Activated CD4-positive, alpha-beta T cell treated with anti-CD3 and anti-CD28 coated beads, Interleukin-2, amount 50 U/mL, for 24 hours (primary cell): Measurements from ENCODE around the gene FGF19.
"Not testable (repeated sequence)": the region's sequence is repeated elsewhere in the genome, so short reads cannot be mapped to it uniquely, and the experiment has no call there.

Experiments
- DNase-seq, 2 donors: peaks; one replicate each; pipeline ENCODE4 v3.0.0-alpha.2; 2020; ENCODE audit warnings: low read depth in 1 of 2, low spot score in 1 of 2

The FGF19 gene

DNA sequence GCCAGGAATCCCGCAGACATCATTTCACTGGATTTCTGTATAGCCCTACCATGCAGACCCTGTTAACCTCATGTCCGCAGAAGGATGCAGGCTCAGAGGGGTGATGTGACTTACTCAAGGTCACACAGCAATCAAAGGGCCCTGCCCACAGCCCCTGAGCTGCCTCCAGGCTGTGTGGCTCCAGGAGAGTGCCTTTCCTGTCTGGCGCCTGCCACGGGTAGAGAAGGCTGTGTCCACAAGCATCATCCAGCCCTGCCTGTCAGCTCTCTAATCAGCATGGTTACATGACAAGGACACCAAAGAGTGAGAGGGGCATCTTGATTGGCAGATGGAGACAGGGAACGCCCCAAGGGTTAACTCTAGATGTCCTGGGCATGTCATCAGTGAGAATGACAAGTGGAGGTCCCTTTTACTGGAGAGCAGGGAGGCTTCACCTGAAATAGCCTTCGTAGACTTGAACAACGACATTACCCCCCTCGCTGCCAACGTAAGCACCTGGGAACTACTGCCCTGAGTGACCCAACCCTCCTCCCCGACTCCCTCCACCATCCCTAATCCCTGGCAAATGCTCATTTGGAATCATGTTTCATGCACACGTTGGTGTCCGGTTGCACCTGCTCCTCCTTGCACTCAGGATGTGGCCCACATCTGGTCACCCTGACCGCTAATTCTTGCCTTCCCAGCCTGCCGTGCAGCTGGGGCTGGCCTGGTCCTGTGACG, 6.9 kb downstream of the FGF19 start:
- no peak for DNase-seq

DNA sequence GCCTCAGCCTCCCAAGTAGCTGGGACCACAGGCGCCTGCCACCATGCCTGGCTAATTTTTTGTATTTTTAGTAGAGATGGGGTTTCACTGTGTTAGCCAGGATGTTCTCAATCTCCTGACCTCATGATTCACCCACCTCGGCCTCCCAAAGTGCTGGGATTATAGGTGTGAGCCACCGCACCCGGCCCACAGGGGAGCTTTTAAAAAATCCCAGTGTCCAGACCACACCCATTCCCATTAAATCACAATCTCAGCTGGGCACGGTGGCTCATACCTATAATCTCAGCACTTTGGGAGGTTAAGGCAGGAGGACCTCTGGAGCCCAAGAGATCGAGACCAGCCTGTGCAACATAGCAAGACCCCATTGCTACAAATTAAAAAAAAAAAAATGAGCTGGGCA, 7.8 kb downstream of the FGF19 start:
- DNase-seq = not testable (repeated sequence)

DNA sequence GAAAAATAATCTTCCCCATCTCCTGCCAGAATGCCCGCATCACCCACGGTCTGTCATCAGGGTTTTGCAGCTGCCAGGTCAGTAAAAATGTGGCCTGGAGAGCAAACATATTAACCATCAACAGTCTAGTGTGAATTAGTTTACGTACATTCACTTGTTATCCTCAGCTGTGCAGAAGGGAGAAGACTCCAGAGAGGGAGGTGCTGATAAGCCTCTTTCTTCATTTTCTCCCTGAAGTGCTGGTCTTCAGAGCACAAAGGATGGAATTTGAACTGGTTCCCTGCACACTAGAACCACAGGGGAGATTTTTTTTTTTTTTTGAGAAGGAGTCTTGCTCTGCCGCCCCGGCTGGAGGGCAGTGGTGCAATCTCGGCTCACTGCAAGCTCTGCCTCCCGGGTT, 8.2 kb downstream of the FGF19 start:
- no peak for DNase-seq

DNA sequence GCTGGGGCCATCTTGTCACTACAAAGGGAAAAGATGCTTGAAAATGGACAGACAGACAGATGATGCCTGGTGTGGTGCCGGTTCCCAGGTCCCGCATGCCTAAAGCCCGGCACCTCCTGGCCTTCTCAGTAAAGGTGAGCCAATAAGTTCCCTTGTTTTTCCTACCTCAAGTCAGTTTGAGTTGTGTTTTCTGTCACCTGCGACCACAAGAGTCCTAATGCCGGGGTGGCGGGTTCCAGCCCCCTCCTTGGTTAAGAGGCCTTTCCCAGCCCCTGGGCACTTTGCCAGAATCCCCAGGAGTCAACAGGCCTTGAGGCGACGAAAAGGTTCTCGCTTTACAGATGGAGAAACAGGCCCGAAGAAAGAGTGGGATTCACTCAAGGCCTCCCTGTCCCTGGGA, 9.0 kb downstream of the FGF19 start:
- DNase-seq = no peak

DNA sequence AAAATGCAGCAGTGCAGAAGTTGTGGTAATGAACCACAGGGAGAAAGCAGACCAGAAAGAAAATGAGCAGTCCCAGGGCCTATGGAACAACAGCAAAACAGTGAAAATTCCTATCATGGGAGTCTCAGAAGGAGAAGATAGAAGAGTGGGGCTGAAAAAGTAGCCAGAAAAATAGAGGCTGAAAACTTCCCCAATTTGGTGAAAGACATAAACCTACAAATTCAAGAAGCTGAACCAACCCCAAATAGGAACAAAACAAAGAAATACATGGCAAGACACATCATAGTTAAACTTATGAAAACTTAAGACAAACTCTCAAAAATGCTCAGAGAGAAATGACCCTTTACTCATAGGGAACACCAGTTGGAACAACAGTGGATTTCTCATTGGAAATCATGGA, 11.4 kb downstream of the FGF19 start:
- DNase-seq = no peak

DNA sequence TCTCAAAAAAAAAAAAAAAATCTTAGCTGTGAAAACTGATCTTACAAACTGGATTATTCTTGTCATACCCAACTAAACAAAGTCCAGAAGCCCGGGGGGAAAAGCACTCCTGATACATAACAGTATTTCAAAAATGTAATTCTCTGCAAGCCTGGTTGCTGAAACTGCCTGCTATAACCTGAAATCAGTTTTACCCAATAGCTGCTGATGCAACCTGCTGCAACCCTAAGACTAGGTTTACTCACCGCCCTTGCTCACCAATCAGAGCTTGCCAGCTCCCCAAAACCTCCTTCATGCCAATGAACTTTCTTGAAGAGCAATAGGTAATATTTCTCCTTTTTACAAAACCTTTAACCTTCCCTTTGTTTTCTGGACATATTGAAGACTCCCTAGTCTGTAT, 12.4 kb downstream of the FGF19 start:
- DNase-seq = no peak

DNA sequence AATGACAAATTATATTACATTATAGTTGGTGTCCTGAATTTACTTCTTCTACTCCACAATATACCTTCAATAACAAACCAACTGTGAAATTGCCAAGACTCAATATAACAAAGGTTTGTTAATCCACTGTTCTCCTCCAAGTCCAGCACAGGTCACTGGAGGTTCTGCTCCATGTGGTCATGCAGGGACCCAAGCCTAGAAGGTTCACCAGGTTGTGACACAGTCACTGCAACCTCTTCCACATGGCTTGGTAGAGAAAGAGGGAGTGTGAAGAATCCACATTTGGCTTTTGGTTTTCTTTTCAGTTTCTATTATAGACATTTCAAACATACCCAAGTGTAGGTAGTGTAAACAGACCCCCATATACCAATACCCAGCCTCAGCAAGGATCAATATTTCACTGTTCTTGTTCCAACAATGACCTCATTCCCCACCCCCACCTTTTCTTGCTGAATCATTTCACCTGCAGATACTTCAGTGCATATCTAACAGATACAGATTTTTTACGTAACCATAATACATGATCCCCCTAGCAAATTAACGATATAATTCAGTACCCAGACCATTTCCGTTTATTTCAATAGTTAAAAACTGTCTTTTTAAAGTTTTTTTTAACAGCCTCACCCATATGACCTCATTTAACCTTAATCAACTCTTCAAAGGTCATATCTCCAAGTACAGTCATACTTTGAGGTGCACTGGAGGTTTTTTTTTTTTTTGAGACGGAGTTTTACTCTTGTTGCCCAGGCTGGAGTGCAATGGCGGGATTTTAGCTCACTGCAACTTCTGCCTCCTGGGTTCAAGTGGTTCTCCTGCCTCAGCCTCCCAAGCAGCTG, 14.1 kb downstream of the FGF19 start:
- no peak for DNase-seq

DNA sequence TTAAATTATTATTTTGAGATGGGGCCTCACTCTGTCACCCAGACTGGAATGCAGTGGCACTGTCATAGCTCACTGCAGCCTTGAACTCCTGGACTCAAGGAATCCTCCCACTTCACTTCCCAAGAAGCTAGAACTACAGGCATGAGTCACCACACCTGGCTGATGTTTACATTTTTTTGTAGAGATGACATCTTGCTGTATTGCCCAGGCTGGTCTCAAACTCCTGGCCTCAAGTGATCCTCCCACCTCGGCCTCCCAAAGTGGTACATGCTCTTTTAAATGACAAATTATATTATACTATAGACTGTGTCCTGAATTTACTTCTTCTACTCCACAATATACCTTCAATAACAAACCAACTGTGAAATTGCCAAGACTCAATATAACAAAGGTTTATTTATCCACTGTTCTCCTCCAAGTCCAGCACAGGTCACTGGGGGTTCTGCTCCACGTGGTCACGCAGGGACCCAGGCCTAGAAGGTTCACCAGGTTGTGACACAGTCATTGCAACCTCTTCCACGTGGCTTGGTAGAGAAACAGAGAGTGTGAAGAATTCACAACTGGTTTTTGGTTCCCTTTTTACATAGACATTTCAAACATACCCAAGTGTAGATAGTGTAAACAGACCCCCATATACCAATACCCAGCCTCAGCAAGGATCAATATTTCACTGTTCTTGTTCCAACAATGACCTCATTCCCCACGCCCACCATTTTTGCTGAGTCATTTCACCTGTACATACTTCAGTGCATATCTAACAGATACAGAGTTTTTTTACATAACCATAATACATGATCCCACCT, 15.7 kb downstream of the FGF19 start:
- DNase-seq = not testable (repeated sequence)

DNA sequence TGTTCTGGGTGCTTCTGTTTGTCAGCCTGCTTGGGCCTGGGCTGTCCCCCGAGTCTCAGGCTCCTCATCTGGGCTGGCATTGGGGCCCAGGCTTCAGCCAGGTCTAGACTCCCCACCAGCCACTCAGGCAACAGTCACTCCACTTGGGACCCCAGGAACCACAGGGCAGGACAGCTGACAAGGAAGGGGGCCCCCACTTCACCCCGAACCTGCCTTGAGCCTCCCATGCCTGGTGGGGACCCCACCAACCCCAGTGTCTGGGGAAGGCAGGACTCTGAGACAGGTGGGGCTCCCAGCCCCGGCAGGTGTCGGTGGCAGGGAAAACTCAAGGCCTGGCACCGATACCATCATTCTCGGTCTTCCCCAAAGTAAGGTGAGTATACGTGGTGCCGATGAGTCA, 17.0 kb downstream of the FGF19 start:
- DNase-seq = no peak

DNA sequence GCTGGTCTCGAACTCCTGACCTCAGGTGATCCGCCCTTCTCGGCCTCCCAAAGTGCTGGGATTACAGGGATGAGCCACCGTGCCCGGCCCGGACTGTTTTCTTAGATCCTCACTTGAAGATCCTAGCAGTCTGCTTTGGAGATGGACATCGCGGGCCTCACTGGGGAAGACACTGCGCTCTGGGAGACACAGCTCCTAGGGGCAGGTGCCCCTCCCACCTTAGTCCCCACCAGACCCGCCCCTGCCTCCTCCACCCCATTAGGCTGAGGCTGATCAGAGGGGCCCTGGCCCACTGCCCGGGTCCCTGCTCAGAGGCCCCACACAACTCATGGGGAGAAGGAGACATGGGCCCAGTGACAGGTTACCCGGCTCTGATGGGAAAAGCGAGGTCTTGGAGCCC, 17.4 kb downstream of the FGF19 start:
- no peak for DNase-seq

DNA sequence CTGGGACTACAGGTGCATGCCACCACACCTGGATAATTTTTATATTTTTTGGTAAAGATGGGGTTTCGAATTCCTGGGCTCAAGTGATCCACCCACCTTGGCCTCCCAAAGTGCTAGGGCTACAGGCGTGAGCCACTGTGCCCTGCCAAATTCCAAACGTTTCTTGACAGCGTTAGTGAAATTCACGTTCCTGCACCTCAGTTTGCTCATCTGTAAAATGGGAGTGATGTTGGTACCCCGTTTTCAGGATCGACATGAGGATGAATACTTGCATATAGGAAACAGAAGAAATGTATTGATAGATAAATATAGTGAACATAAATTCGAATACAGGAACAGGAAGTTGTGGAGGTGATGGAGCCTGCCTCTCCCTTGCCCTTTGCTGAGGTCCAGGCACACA, 18.5 kb downstream of the FGF19 start:
- DNase-seq = no peak

DNA sequence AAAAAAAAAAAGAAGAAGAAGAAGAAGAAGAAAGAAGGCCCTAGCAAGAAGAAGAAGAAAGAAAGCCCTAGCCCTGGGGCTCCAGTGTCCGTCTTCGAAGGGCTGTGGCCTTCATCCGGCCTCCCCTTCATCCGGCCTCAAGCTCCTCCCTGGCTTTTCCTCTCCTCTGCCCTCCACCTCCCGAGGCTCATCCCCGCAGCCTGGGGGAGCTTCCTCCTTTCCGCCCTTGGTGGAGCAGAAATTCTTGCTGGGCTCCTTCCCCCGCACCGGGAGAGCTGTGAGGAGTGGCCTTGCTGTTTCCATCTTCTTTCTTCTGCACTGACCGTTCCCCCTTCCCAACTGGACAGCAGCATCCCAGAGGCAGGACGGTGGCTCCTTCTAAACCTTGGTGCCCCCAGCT, 19.2 kb downstream of the FGF19 start:
- DNase-seq = no peak

DNA sequence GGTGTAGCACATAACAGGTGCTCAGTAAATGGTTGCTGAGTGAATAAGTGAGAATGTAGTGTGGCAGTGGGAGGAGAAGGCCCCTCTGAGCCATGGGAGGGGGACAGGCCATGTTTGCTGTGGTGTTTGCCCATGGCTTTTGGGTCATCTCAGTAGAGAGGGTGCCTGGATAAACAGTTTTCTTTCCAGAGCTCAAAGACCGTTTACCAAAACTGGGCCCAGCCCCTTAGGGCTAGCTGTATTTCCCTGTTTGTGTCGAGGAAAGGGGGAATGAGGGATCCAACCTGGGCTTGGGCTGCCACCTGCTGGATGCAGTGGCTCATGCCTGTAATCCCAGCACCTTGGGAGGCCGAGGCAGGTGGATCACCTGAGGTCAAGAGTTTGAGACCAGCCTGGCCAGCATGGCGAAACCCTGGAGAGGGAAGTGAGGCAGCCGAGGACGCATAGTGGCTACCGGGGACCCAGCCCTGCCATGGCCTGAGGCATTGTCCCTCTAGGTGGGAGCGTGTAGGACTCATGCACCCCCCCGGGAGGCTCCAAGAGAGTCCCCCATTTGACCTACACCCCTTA, 20.0 kb downstream of the FGF19 start:
- DNase-seq = no peak

DNA sequence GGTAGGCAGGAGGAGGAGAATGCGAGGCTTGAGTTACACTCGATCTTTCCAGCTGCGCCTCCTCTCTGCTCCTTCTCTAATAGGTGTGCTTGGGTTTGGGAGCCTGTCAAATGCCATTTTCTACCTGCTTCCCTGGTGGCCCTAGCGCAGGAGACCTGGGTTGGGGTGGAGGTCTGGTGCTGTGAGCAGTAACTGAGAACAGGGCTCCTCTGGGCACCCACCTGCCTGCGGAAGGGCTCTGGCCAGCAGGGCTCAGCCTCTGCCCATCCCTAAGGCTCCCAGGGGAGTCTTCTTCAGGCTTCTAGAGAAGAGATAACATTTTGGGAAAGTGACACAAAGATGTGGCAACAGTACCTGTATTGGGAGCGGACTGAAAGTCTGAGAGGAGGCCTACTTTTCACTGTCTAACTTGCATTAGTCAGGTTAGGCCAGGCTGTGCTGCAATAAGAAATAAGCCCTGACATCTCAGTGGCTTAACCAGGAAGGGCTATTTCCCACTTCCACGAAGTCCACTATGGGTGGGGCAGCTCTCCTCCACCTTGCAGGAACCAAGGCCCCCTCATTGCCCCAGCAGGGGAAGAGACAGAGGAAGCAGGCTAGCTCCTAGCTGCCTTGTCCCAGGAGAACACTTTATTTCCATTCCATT, 21.0 kb downstream of the FGF19 start:
- no peak for DNase-seq

DNA sequence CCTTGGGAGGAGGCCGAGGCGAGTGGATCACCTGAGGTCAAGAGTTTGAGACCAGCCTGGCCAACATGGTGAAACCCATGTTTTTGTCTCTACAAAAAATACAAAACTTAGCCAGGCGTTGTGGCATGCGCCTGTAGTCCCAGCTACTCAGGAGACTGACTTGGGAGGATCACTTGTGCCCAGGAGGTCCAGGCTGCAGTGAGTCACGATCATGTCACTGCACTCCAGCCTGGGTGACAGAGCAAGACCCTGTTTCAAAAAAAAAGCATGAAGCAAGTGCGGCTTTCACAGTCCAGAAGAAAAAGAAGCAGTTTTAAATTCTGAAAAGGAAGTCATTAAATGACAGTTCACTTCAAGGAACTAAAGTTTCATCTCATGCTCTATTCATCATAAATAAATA, 21.6 kb downstream of the FGF19 start:
- no peak for DNase-seq

DNA sequence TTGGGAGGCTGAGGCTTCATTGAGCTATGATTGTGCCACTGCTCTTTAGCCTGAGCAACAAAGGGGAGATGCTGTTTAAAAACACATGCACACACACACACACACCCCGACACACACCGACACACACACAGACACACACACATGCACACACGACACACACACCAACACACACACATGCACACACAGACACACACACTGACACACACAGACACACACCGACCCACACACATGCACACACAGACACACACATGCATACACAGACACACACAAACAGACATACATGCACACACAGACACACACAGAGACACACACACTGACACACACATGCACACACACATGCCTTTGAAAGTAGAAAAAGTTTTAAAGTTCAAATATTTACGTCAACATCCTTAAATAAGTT, 23.1 kb downstream of the FGF19 start:
- no peak for DNase-seq

DNA sequence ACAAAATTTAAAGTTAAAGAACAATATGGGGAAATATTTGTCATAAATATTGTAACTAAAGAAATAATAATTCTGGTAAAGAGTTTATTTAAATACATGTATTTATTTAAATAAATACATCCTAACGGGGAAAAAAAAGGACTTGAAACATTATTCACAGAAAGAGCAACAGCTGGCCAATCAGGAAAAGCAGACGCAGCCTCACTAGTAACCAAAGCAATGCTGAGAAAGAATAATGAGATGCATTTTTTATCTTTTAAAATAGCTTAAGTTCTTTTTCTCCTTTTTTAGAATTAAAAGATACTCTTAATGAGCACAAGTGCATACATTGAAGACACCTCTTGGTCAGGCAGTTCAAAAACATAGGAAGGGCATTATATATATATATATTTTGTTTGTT, 26.1 kb downstream of the FGF19 start:
- DNase-seq = no peak

DNA sequence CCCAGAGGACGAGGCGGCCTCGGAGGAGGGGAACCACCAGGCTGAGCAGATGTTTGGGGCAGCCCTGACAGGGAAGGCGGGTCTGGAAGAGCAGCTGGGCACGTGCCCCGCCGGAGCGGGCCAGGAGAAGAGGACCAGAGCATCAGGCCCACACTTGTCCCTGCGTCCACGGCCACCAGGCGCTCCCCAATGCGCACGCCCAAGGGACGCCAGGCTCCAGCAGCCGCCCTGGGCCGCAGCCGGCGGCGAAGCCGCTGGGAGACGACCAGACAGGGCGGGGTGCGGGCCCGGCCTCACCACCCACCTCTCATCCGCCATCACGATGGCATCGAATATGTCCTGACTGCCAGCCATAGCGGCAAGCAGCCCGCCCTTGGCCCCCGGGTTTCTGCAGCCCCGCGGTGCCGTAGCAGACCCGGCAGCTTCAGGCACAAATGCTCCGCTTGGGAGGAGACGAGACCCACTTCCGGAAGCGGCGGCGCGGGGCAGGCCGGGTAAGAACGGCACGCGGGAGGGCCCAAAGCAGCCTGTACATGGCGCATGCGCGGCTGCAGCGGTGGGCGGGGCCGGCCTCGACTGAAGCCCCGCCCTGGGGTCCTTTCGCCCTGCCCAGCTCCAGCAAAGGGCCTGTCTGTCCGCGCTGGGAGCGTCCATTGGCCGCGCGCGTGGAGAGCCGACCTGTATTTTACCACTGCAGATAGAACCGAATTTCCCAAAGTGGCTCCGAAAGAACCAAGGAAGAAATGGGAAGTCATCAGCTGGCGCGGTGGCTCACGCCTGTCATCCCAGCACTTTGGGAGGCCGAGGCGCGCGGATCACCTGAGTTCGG, 28.7 kb downstream of the FGF19 start, which contains the start of gene LTO1:
Gene LTO1, minus strand, starts transcription at position 468 of the 829 bp plus-strand sequence. Its CDS starts 114 bp downstream, at position 354.
- DNase-seq = peak; percentile 92 to 94

DNA sequence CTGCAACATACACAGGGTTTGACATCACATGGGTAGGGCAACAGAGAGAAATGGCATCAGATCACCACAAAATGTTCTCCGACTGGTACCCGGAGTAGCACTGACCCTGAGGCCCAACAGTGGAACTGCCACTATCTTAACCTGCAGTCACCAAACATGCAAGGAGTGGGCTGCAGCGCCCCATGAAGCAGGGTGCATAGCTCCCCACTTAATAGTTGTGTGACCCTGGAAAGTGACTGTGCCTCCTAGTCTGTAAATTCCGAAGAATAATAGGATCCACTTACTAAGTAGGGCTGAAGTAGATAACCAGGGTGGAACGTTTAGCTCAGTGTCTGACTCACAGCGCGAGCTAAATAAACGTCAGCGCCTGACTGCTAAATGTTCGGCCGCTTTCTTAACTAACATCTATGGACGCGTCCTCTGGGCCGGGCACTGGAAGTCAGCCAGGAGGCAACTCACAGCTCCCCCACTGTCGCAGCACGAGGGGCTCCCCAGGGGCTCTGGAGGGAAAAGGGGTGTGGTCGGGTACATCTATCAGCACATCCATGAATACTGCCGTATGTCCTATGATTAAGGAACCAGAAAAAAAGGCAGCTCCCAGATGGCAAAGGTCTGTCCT, 29.4 kb downstream of the FGF19 start:
- DNase-seq = peak in 1 of 2 donors; percentile 14
